Activated CD4-positive, alpha-beta T cell treated with anti-CD3 and anti-CD28 coated beads, Interleukin-10, Interleukin-2, amounts not matched to agents 100 ng/mL and 50 ng/mL, durations not matched to agents 16 hours and 8 hours (primary cell): ENCODE data around the gene USP10.

Source experiments
- DNase-seq: peaks from one replicate; pipeline ENCODE4 v3.0.0-alpha.2; 2020

The USP10 gene, protein sequence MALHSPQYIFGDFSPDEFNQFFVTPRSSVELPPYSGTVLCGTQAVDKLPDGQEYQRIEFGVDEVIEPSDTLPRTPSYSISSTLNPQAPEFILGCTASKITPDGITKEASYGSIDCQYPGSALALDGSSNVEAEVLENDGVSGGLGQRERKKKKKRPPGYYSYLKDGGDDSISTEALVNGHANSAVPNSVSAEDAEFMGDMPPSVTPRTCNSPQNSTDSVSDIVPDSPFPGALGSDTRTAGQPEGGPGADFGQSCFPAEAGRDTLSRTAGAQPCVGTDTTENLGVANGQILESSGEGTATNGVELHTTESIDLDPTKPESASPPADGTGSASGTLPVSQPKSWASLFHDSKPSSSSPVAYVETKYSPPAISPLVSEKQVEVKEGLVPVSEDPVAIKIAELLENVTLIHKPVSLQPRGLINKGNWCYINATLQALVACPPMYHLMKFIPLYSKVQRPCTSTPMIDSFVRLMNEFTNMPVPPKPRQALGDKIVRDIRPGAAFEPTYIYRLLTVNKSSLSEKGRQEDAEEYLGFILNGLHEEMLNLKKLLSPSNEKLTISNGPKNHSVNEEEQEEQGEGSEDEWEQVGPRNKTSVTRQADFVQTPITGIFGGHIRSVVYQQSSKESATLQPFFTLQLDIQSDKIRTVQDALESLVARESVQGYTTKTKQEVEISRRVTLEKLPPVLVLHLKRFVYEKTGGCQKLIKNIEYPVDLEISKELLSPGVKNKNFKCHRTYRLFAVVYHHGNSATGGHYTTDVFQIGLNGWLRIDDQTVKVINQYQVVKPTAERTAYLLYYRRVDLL

GRCh38 chr16:84699712-84700445 lies at the start of gene USP10:
USP10 (plus strand) TSS chr16:84700000; CDS start chr16:84700091, 91 bp downstream.
- DNase-seq, result peak; percentile 90

GRCh38 chr16:84650062-84650991 lies 49.5 kb upstream of the USP10 start:
- DNase-seq, result no peak

GRCh38 chr16:84652566-84652965 lies 47.2 kb upstream of the USP10 start:
- peak; percentile 11 for DNase-seq

- DNase-seq, result no peak
Measured at GRCh38 chr16:84654238-84654637, 45.6 kb upstream of the USP10 start.

- no peak for DNase-seq
Measured at GRCh38 chr16:84654998-84655397, 44.8 kb upstream of the USP10 start.

DNA sequence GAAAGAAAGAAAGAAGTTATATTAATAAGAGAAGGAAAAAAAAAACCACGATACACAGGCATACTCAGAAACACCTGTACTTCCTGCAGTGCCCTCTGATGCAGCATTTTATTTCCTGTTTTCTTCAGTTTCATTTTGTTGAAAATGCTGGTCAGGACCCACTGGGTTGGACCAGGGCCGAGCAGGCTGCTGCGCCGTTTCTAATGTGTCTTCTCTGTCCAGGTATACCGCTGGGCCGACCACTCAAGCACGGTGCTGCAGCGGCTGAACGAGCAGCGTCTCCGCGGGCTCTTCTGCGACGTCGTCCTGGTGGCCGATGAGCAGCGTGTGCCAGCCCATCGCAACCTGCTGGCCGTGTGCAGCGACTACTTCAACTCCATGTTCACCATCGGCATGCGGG lies 43.2 kb upstream of the USP10 start:
- no peak for DNase-seq

GRCh38 chr16:84657229-84657837 lies 42.5 kb upstream of the USP10 start:
- DNase-seq, result no peak

DNA sequence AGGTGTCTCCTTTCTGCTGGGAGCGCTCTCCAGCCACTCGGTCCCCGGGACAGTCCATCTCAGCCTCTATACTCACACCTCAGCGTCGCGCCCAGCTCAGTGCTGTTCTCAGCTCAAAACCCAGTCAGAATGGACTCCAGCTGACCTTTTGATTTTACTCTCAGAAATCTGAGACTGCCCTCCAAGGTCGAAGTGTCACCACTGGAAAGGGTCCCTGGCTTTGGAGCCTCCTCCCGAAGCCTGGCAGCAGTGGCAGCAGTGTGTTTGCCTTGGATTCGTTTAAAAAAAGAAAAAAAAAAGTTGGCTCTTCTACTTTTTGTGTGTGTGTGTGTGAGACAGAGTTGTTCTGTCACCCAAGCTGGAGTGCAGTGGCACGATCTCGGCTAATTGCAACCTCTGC lies 41.1 kb upstream of the USP10 start:
- no peak for DNase-seq

GRCh38 chr16:84659656-84660300 lies 40.0 kb upstream of the USP10 start:
- DNase-seq, result no peak

GRCh38 chr16:84660973-84661372 lies 38.8 kb upstream of the USP10 start:
- DNase-seq, result no peak

DNA sequence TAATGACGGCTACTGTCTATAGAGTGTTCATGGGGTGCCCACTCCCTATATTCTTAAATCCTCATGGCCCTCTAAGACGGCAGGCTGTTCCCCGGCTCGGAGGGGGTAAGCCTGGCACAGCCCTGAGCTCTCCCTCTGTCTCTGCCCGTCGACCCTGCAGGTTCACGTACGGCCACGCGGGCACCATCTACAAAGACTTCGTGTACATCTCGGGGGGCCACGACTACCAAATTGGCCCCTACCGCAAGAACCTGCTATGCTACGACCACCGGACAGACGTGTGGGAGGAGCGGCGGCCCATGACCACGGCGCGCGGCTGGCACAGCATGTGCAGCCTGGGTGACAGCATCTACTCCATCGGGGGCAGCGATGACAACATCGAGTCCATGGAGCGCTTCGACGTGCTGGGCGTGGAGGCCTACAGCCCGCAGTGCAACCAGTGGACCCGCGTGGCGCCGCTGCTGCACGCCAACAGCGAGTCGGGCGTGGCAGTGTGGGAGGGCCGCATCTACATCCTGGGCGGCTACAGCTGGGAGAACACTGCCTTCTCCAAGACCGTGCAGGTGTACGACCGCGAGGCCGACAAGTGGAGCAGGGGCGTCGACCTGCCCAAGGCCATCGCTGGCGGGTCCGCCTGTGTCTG lies 38.3 kb upstream of the USP10 start:
- no peak for DNase-seq

- no peak for DNase-seq
Measured at GRCh38 chr16:84662471-84662870, 37.3 kb upstream of the USP10 start.

DNA sequence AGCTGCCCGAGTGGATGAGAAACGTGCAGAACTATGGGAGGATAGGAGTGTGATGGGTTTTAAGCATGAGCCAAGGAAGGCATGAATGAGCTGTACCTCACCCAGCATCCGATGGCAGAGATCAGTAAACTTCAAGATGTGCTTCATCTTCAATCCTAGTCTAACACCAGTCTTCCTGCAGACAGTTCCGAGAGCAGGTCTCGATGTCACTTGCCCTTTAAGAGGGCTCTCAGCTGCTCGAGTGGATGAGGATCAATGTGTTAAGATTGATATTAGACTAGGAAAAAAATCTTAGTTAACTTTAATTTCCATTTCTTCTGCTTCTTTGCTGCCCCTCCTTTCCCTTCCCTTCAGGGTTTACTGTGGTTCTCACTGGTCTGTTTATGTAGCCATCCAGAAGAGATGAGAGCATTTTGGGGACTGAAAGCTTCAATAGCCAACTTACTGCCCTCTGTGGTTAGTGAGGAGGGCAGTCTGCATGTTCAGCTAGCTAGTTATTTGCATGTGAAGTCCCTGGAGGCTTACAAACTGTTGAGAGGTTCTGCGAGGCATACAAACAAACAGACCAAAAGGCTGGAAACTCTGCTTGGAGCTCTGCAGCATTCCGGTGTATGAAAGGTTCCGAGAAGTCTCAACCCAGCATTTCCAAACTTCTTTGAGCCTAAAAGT lies 36.2 kb upstream of the USP10 start:
- no peak for DNase-seq

- DNase-seq, result no peak
Measured at GRCh38 chr16:84665359-84665758, 34.4 kb upstream of the USP10 start.

DNA sequence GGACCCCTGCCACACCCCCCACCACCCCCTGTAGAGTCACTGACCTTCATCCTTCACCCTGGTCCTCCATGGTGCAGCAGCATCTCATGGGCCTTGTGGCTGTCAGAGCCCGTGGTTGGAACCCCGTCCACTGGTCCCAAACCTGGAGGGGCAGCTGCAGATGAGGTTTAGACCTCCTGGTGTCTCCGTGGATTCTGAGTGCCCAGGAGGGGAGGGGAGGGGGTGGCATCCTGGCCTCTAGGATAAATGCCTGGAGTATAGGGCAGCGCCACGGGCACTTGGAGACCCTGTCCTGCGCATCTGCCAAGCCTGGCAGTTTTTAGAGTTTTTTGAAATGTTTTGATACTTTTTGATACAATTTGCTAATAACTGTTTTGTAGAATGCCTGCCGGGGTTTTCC lies 34.0 kb upstream of the USP10 start:
- no peak for DNase-seq

DNA sequence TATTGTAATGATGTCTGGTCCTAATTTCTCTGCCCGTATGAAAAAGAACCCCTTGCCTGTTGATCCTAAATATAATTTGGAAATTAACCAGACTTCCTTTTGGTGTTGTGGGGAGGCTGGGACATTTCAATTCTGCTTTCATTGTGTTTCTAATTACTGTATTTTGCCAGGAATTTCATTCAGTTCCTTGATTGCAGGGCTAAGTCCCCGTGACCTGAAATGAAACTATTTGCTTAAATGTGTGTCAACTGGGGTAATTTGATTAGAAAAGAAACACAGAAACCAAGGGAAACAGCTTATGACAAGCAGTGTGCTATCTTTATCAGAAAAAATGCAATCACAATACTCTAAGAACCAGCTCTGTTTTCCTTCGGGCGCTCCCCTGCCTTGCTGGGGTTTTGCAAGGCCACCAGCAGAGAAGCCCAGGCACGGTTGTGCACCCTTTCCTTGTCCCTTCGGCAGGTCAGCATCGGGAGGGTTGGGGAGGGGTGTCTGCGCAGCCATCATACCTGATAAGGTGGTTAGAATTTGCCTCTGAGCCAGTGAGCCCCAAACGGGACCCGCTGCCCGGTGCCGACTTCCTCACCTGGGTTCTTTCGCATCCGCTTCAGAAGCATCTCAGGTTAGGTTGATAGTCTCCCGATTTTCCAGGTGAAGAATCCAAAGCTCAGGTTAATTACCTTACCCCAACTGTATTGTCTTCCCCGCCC lies 32.0 kb upstream of the USP10 start:
- DNase-seq, result no peak

DNA sequence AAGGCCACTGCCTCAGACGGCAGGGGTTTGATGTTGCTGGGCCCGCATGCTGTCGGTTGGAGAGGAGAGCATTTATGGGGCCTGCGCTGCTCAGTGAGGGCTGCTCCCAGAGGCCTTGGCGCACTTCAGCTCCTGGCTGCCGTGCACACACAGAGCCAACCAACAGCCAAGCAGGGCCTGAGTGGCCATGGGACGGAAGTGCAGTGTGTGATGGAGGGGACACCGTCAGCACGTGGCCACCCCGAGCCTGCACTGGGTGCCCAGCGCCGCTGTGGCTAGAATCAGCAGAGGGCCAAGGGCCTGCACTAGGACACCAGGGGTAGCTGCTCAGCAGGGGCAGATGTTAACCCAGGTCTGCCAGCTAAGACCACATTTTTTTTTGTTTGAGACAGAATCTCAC lies 29.7 kb upstream of the USP10 start:
- no peak for DNase-seq

- DNase-seq, result peak; percentile 81
Measured at GRCh38 chr16:84672276-84673202, 27.3 kb upstream of the USP10 start.

DNA sequence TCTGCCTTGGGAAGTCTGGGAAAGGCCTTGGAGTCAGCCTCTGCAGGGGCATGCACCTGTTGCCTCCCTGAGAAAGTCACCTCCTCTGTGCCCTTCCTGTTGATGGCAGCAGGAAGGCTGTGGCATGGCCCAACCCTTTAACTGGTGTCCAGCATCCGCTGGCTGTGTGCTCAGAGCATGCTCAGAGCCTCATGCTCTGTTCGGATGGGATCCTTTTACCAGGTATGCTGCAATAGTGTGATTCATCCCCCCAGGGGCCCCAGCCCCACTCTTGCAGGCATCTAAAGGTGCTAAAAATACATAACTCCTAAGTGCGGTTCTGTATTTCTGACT lies 26.6 kb upstream of the USP10 start:
- no peak for DNase-seq
